HCT116 (cell line): ENCODE data around the gene CTSW.

Source experiments
- ATF3 ChIP-seq: IDR thresholded peaks from 2 replicates; pipeline ENCODE4 v1.6.1; 2012
- CTCF ChIP-seq, 3 experiments: fragments of 200-600 bp in 1 of 3; sonication (generic) in 1 of 3; IDR thresholded peaks in 2 of 3; conservative IDR thresholded peaks in 1 of 3; 2 replicates each; pipeline ENCODE4 v1.5.1; 2012 to 2017; ENCODE audit warnings: low read depth in 2 of 3, low read length in 2 of 3, antibody characterized with exemption in 1 of 3, borderline replicate concordance in 1 of 3, control low read depth in 1 of 3, mild to moderate bottlenecking in 1 of 3, mixed read lengths in 1 of 3, mixed run types in 1 of 3, moderate library complexity in 1 of 3; ENCODE audit not compliant: insufficient read depth in 1 of 3
- EZH2 ChIP-seq: fragments of 200-600 bp; sonication (generic); IDR thresholded peaks from 2 replicates; pipeline ENCODE4 v1.6.1; 2017; ENCODE audit warnings: antibody characterized with exemption, mixed run types
- FOSL1 ChIP-seq: IDR thresholded peaks from 2 replicates; pipeline ENCODE4 v1.6.1; 2012; ENCODE audit warnings: low read depth
- JUND ChIP-seq: IDR thresholded peaks from 2 replicates; pipeline ENCODE4 v1.6.1; 2012
- MAX ChIP-seq: IDR thresholded peaks from 2 replicates; pipeline ENCODE4 v1.6.1; 2012
- POLR2A ChIP-seq: IDR thresholded peaks from 2 replicates; pipeline ENCODE4 v1.7.0; 2011; ENCODE audit warnings: borderline replicate concordance; ENCODE audit not compliant: insufficient read depth, insufficient read length; ENCODE audit errors: extremely low read depth
- POLR2AphosphoS5 ChIP-seq: IDR thresholded peaks from 2 replicates; pipeline ENCODE4 v1.6.1; 2011; ENCODE audit warnings: mild to moderate bottlenecking, low read depth, low read length, moderate library complexity
- RAD21 ChIP-seq: IDR thresholded peaks from 2 replicates; pipeline ENCODE4 v1.6.1; 2012; ENCODE audit warnings: low read depth, mild to moderate bottlenecking
- REST ChIP-seq: IDR thresholded peaks from 2 replicates; pipeline ENCODE4 v1.6.1; 2012; ENCODE audit warnings: low read depth
- SIN3A ChIP-seq: IDR thresholded peaks from 2 replicates; pipeline ENCODE4 v1.6.1; 2012; ENCODE audit warnings: low read depth
- SP1 ChIP-seq: IDR thresholded peaks from 2 replicates; pipeline ENCODE4 v1.6.1; 2012; ENCODE audit warnings: low read depth
- ZNF274 ChIP-seq: fragments of 200-500 bp; sonication (Bioruptor generic); IDR thresholded peaks from 2 replicates; pipeline ENCODE4 v1.6.1; 2014; ENCODE audit warnings: mild to moderate bottlenecking, low read depth, low read length, inconsistent platforms

GRCh38 chr11:65894034-65894591, 14.5 kb downstream of the CTSW start:
- TF ChIP-seq POLR2A = no peak
- TF ChIP-seq SIN3A = no peak
- TF ChIP-seq CTCF (IDR thresholded peaks at IDR 0.05 in 2 of 3, conservative IDR thresholded peaks at IDR 0.05 in 1 of 3; ENCODE audit: borderline replicate concordance in 1 of 3, insufficient read depth in 1 of 3, low read depth in 2 of 3, low read length in 2 of 3) = no peak
- TF ChIP-seq REST = no peak
- peak; percentile 50 for TF ChIP-seq POLR2AphosphoS5
- no peak for TF ChIP-seq EZH2
- TF ChIP-seq FOSL1 = no peak
- TF ChIP-seq ATF3 = no peak
- TF ChIP-seq MAX = no peak
- TF ChIP-seq JUND = no peak
- no peak for TF ChIP-seq ZNF274
- TF ChIP-seq RAD21 = no peak
- no peak for TF ChIP-seq SP1
